Aorta (tissue), 5 donors: ENCODE measurements around the gene SMOC1. TPM values are rescaled to one million over a fixed set of nuclear protein-coding genes. Genes with fewer than 3 reads are reported as not detected.

Source experiments
- ATAC-seq: fragments of 200-7000 bp; cut with Tn5 transposase; one replicate; pipeline ENCODE4 v1.9.1; 2022; ENCODE audit warnings: moderate library complexity; ENCODE audit not compliant: low FRiP score
- DNase-seq, 2 donors: peaks; one replicate each; pipeline ENCODE4 v3.0.0-alpha.2; 2020
- H3K27ac ChIP-seq, 2 donors: one replicate each; pipeline ENCODE4 v1.5.1; 2013; ENCODE audit warnings: low read length in 2 of 2, mild to moderate bottlenecking in 2 of 2, moderate library complexity in 2 of 2, control low read depth in 1 of 2, inconsistent platforms in 1 of 2, low read depth in 1 of 2
- H3K27me3 ChIP-seq, 2 donors: one replicate each; pipeline ENCODE4 v1.6.1; 2013; ENCODE audit warnings: control low read depth in 1 of 2, low read length in 1 of 2, mild to moderate bottlenecking in 1 of 2, moderate library complexity in 1 of 2; ENCODE audit not compliant: insufficient read depth in 2 of 2, control insufficient read depth in 1 of 2
- H3K36me3 ChIP-seq, 2 donors: one replicate each; pipeline ENCODE4 v1.6.1; 2013; ENCODE audit warnings: control low read depth in 1 of 2, low read length in 1 of 2, mild to moderate bottlenecking in 1 of 2; ENCODE audit not compliant: insufficient read depth in 2 of 2, control insufficient read depth in 1 of 2
- H3K4me1 ChIP-seq, 2 donors: one replicate each; pipeline ENCODE4 v1.6.1; 2013; ENCODE audit warnings: low read length in 2 of 2, control low read depth in 1 of 2, mild to moderate bottlenecking in 1 of 2, moderate library complexity in 1 of 2; ENCODE audit not compliant: insufficient read depth in 2 of 2, control insufficient read depth in 1 of 2
- H3K4me3 ChIP-seq, 2 donors: one replicate each; pipeline ENCODE4 v1.5.1; 2013; ENCODE audit warnings: low read length in 2 of 2, control low read depth in 1 of 2, mild to moderate bottlenecking in 1 of 2
- H3K9me3 ChIP-seq: one replicate; pipeline ENCODE4 v1.6.1; 2013; ENCODE audit warnings: mild to moderate bottlenecking, low read length; ENCODE audit not compliant: control insufficient read depth
- WGBS, 2 donors: extraction: QIAGEN DNeasy Blood & Tissue Kit; methylation state at CpG; one replicate each; pipeline ENCODE4 v1.1.7; 2013; 5-methylcytosine and 5-hydroxymethylcytosine counted together
- intact Hi-C, 2 donors: fragments of 100-400 bp; cut with DNase I; formaldehyde crosslinking; loops; one replicate each; pipeline versions ENCODE4 v1.14.2 to v1.15.0; 2022
- polyA plus RNA-seq, 2 donors: library from polyadenylated mRNA; stranded (reverse); fragments of 200-250 nt; gene quantifications; one replicate each; pipeline ENCODE4 v1.2.3, GENCODE V29; 2013
- total RNA-seq, 2 donors: library from RNA; stranded (reverse); fragmentation: NEBNext Ultra II Directional; extraction: Animal tissue kit (Norgen Biotek cat#: 25700); gene quantifications; one replicate each; pipeline ENCODE4 v1.2.1, GENCODE V29; 2021
- donor health status: healthy with polysubstance abuse.
- donor health status: Bipolar disorder and iron deficiency.
- donor health status: DM: no; HTN: no; CAD: no.
- donor health status: DM: no; HTN: no; CAD: no.
- donor health status: DM: yes; HTN: yes; CAD: no.

Gene SMOC1
- total and polyA plus RNA-seq, 4 donors, result 2.3 to 5.8 (median 4.2) TPM

GRCh38 chr14:69964841-69965240 lies 85.6 kb downstream of the SMOC1 start:
- Histone ChIP-seq H3K9me3 (no peaks in the 10 kb centered on the region), H3K4me1 (no peaks in the 10 kb centered on the region), H3K27ac (no peak overlapping the region), H3K27me3 (no peaks in the 10 kb centered on the region), H3K4me3 (no peak overlapping the region), H3K36me3 (no peaks in the 10 kb centered on the region)
- ATAC-seq, result no peak
- intact Hi-C loops, result no loop called here
- no peak for DNase-seq
- WGBS, 2 donors, result 94 to 96% methylated on average over 4 of the region's 4 CpGs

GRCh38 chr14:69968132-69968531 lies 88.9 kb downstream of the SMOC1 start:
- Histone ChIP-seq H3K27ac (no peak overlapping the region), H3K4me3 (no peak overlapping the region), H3K4me1 (no peaks in the 10 kb centered on the region), H3K36me3 (no peaks in the 10 kb centered on the region), H3K9me3 (no peaks in the 10 kb centered on the region), H3K27me3 (no peaks in the 10 kb centered on the region)
- intact Hi-C loops, result no loop called here
- ATAC-seq, result no peak
- WGBS, 2 donors, result 61 to 74% methylated on average over 2 of the region's 2 CpGs
- DNase-seq, result no peak

- no peak for DNase-seq
- H3K4me3 ChIP-seq, result no peak overlapping the region
- 85 to 88% methylated on average over 1 of the region's 1 CpG for WGBS, 2 donors
- no peaks in the 10 kb centered on the region for H3K27me3 ChIP-seq
- H3K27ac ChIP-seq, result no peak overlapping the region
- H3K4me1 ChIP-seq, result no peaks in the 10 kb centered on the region
- no peaks in the 10 kb centered on the region for H3K9me3 ChIP-seq
- intact Hi-C loops, result no loop called here
- no peaks in the 10 kb centered on the region for H3K36me3 ChIP-seq
- no peak for ATAC-seq
Observed at GRCh38 chr14:69968681-69969080, 89.5 kb downstream of the SMOC1 start.

DNA sequence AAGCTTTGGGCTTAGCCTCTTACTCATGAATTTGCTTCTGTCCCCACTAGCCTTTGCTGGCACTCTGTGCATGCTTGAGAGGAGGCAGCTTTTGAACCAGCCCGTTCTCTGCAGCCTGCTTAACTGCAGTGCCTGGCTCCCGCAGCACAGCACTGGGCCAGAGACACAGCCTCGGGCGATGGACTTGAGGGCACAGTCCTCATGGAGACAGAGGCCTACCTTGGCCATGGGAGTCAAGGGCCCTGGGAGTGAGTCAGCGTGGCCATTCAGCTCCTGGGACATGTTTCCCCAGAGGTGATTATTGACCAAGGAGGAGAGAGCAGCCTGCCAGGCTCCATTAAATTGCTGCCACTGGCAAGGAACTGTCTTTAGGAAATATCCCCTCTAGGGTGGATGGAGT lies 93.5 kb downstream of the SMOC1 start:
- ATAC-seq, result no peak
- Histone ChIP-seq H3K4me1 (no peaks in the 10 kb centered on the region), H3K27ac (no peak overlapping the region), H3K9me3 (no peaks in the 10 kb centered on the region), H3K27me3 (no peaks in the 10 kb centered on the region), H3K4me3 (no peak overlapping the region), H3K36me3 (no peaks in the 10 kb centered on the region)
- DNase-seq, result no peak
- intact Hi-C loops, result no loop called here
- 81 to 82% methylated on average over 5 of the region's 5 CpGs for WGBS, 2 donors

DNA sequence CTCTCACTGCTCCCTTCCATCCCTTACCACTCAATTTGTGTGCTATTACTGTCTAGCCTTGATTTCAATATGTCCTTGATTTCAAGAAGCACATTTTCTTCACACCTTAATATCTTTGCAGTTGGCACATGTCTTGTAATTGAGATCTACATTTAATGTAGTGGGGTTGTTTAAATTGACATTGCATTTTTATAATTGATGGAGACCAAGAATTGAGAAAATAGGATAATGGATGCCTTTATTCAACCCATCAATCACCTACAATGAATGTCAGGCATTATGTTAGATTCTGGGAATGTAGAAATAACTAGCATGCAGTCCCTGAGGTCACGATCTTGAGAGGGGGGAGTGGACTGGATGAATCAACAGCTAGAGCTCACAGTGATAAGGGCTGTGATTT lies 94.6 kb downstream of the SMOC1 start:
- no peaks in the 10 kb centered on the region for H3K36me3 ChIP-seq
- no peaks in the 10 kb centered on the region for H3K27me3 ChIP-seq
- no peak overlapping the region for H3K4me3 ChIP-seq
- H3K9me3 ChIP-seq, result no peaks in the 10 kb centered on the region
- H3K4me1 ChIP-seq, result no peaks in the 10 kb centered on the region
- WGBS, 2 donors, result 58 to 65% methylated on average over 1 of the region's 1 CpG
- intact Hi-C loops, result no loop called here
- H3K27ac ChIP-seq, result no peak overlapping the region
- DNase-seq (no peak), ATAC-seq (no peak)

- Histone ChIP-seq H3K4me3 (no peak overlapping the region), H3K36me3 (no peaks in the 10 kb centered on the region), H3K27me3 (no peaks in the 10 kb centered on the region), H3K27ac (no peak overlapping the region), H3K9me3 (no peaks in the 10 kb centered on the region), H3K4me1 (no peaks in the 10 kb centered on the region)
- 75 to 91% methylated on average over 1 of the region's 1 CpG for WGBS, 2 donors
- ATAC-seq, result no peak
- DNase-seq, result no peak
- intact Hi-C loops, result no loop called here
Observed at GRCh38 chr14:69979882-69980281, 100.7 kb downstream of the SMOC1 start.

- 60 to 73% methylated on average over 15 of the region's 15 CpGs for WGBS, 2 donors
- H3K4me3 ChIP-seq, result no peak overlapping the region
- intact Hi-C loops, result no loop called here
- H3K36me3 ChIP-seq, result no peaks in the 10 kb centered on the region
- DNase-seq (no peak), ATAC-seq (no peak)
- no peaks in the 10 kb centered on the region for H3K9me3 ChIP-seq
- H3K27ac ChIP-seq, result no peak overlapping the region
- no peaks in the 10 kb centered on the region for H3K4me1 ChIP-seq
- no peaks in the 10 kb centered on the region for H3K27me3 ChIP-seq
Observed at GRCh38 chr14:69980457-69981425, 101.5 kb downstream of the SMOC1 start.

GRCh38 chr14:69982220-69982839 lies 103.1 kb downstream of the SMOC1 start:
- H3K27ac ChIP-seq, result no peak overlapping the region

DNA sequence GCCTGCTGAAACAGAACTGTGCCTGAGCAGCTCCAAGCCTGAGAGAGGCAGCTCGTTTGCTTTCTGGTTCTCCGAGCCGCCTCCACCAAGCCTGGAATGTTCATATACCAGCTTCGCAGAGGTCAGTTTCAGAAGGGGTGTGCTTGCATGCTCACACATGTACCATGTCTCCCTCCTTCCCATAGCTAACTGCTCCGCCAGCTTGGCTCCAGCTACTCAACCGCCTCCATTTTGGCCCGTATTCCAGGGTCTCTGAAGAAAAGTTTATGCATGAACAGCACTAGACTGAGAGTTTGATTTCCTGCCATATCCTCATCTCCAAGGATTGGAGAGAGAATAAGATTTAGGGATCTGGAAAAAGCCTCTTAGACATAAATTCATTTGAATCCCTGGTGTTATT lies 103.7 kb downstream of the SMOC1 start:
- DNase-seq, result no peak
- H3K27ac ChIP-seq, result no peak overlapping the region
- intact Hi-C loops, result no loop called here
- H3K9me3 ChIP-seq, result no peaks in the 10 kb centered on the region
- no peak overlapping the region for H3K4me3 ChIP-seq
- no peaks in the 10 kb centered on the region for H3K4me1 ChIP-seq
- ATAC-seq, result no peak
- H3K36me3 ChIP-seq, result no peaks in the 10 kb centered on the region
- H3K27me3 ChIP-seq, result no peaks in the 10 kb centered on the region
- WGBS, 2 donors, result 36 to 40% methylated on average over 7 of the region's 7 CpGs

More at GRCh38 chr14:69982220-69982839, 103.1 kb downstream of the SMOC1 start:
- no peaks in the 10 kb centered on the region for H3K9me3 ChIP-seq
- H3K4me3 ChIP-seq, result no peak overlapping the region
- H3K27me3 ChIP-seq, result no peaks in the 10 kb centered on the region
- intact Hi-C loops, result no loop called here
- no peaks in the 10 kb centered on the region for H3K4me1 ChIP-seq
- ATAC-seq (no peak), DNase-seq (no peak)
- no peaks in the 10 kb centered on the region for H3K36me3 ChIP-seq
- 19 to 20% methylated on average over 6 of the region's 6 CpGs for WGBS, 2 donors
